Immature natural killer cell (primary cell): ENCODE measurements around the gene IL1RAPL1. TPM values are rescaled to one million over a fixed set of nuclear protein-coding genes. Genes with fewer than 3 reads are reported as not detected.

Experiments used
- DNase-seq, 3 donors: peaks; one replicate each; pipeline ENCODE4 v3.0.0; 2022; ENCODE audit warnings: mixed read lengths in 1 of 3
- H3K27ac Mint-ChIP-seq, 6 donors: one replicate each; pipeline ENCODE4 v1.8.0; 2020; ENCODE audit warnings: mixed read lengths in 6 of 6, mild to moderate bottlenecking in 5 of 6, inconsistent platforms in 4 of 6, moderate library complexity in 3 of 6
- H3K27me3 Mint-ChIP-seq, 3 donors: one replicate each; pipeline ENCODE4 v1.8.0; 2020 to 2021; ENCODE audit warnings: low read depth in 3 of 3, mild to moderate bottlenecking in 3 of 3, mixed read lengths in 3 of 3, moderate library complexity in 3 of 3, inconsistent platforms in 1 of 3
- H3K36me3 Mint-ChIP-seq, 3 donors: one replicate each; pipeline ENCODE4 v1.8.0; 2020; ENCODE audit warnings: mixed read lengths in 3 of 3, inconsistent platforms in 2 of 3, mild to moderate bottlenecking in 2 of 3
- H3K4me1 Mint-ChIP-seq, 2 donors: one replicate each; pipeline ENCODE4 v1.8.0; 2020; ENCODE audit warnings: inconsistent platforms in 2 of 2, mild to moderate bottlenecking in 2 of 2, mixed read lengths in 2 of 2, moderate library complexity in 1 of 2
- H3K4me3 Mint-ChIP-seq, 5 donors: one replicate each; pipeline ENCODE4 v1.8.0; 2020; ENCODE audit warnings: mild to moderate bottlenecking in 5 of 5, mixed read lengths in 5 of 5, inconsistent platforms in 3 of 5, moderate library complexity in 3 of 5
- H3K9me3 Mint-ChIP-seq, 6 donors: one replicate each; pipeline ENCODE4 v1.8.0; 2020; ENCODE audit warnings: mild to moderate bottlenecking in 6 of 6, mixed read lengths in 6 of 6, inconsistent platforms in 4 of 6, moderate library complexity in 3 of 6
- polyA plus RNA-seq, 3 donors: library from polyadenylated mRNA; unstranded; fragments of 300-500 nt; fragmentation: Illumina TruSeq; gene quantifications; one replicate each; pipeline ENCODE4 v1.2.3, GENCODE V29; 2021

IL1RAPL1 gene
- not detected for polyA plus RNA-seq

DNA sequence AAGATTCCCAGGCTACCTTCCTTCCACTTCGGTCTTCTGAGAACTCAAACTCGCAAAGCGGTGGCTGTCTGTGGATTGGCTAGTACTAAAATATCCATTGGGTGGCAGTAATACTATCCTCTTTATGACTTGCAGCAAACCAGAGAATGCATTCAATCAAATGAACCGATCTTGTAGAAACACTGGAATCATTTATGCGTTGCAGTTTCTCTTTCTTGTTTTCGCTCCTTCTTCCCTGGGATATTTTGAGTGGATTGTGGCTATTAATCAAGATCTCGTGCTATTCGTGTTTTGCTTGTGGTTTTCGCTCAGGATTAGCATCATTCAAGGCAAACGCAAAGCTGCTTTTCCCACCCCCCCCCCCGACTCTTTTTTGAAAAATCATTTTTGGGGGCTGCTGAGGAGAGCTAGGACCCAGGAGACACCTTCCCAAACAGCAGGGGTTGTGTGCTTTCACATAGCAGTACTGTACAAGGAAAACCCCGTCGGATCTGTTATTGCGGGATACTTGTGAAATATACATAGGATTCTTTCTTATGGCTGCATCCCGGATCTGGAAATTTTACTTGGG, at the start of gene IL1RAPL1:
Gene IL1RAPL1, plus strand, starts transcription at position 466 of the 571 bp plus-strand sequence.
- Mint-ChIP-seq H3K4me1 (no peaks in the 10 kb centered on the region), H3K27ac (no peak within 1 kb of the TSS)

DNA sequence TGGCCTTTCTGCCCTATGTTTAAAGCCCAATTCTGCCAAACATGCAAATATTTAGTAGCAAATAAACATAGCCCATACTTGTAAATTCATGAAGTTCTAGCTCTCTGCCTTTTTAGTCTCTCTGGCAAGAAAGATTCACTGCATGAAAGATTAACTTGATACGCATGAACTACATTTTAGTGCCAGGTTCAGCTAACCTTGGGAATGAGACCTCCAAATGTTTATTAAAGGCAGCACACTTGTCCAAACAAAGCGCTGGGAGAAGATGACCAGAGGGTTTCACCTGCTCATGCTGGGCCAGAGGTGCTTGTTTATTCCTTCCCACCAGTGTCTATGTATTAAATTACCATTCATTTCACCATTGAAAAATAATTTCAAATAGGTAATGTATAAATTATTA, 44.5 kb upstream of the IL1RAPL1 start:
- peaks cover 2 to 19% (median 6%) of the 10 kb centered on the region in 6 donors for H3K9me3 Mint-ChIP-seq
- DNase-seq: no peak
- H3K27me3 Mint-ChIP-seq: peaks cover 0 to 1% (median 0%) of the 10 kb centered on the region in 3 donors
- no peak overlapping the region for H3K27ac Mint-ChIP-seq
- no peaks in the 10 kb centered on the region for H3K36me3 Mint-ChIP-seq
- H3K4me3 Mint-ChIP-seq: no peak overlapping the region
- H3K4me1 Mint-ChIP-seq: no peaks in the 10 kb centered on the region

More for the DNA sequence above, at the start of gene IL1RAPL1:
- DNase-seq: no peak
- Mint-ChIP-seq H3K36me3 (no peaks in the 10 kb centered on the region), H3K4me3 (no peak within 1 kb of the TSS), H3K9me3 (peaks cover 0 to 10% (median 2%) of the 10 kb centered on the region in 6 donors), H3K27me3 (peaks cover 0 to 4% (median 0%) of the 10 kb centered on the region in 3 donors)

DNA sequence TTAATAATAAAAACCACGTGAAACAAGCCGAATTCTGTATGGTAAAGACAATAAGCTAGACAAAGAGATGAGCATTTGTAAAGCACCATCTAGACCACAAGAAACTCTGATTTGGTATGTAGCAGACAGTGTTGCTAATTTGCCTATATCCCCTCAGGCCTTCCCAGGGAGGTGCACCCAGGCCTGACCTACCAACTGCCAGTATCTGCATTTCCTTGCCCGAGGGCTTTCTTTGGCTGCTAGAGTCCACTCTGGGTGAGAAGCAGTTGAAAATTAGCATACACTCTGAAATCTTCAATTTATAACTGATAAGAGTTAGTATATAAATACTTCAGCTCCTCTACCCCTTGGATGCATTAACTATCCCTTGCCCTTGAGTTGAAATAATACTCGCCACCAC, 37.4 kb upstream of the IL1RAPL1 start:
- Mint-ChIP-seq H3K4me3 (no peak overlapping the region), H3K36me3 (no peaks in the 10 kb centered on the region), H3K4me1 (no peaks in the 10 kb centered on the region), H3K9me3 (peaks cover 2 to 14% (median 4%) of the 10 kb centered on the region in 6 donors), H3K27ac (no peak overlapping the region), H3K27me3 (peaks cover 0 to 7% (median 0%) of the 10 kb centered on the region in 3 donors)
- DNase-seq: no peak

DNA sequence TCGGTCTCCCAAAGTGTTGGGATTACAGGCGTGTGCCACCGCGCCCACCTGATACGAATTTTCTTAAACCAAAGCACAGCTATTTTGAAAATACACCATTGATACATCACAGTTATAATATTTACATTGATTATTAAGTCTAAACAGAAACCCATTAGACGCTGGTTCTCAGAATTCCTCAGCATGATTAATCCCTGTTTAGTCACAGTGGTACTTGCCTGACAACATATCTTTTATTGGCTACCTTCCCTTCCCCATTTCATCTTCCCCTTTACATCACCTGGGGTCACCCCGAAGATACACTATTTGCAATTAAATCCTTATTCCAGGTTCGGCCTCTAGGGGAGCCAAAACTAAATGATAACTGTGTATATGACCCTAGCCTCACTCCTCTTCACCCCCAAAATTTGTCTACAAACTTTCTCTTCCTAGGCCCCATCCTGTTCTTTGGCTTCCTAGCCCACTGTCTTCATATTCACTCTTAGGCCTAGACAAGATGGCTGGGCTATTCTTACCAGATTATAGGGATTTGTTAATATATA, 36.8 kb upstream of the IL1RAPL1 start:
- Mint-ChIP-seq H3K27me3 (peaks cover 0 to 7% (median 0%) of the 10 kb centered on the region in 3 donors), H3K27ac (no peak overlapping the region), H3K9me3 (peaks cover 2 to 14% (median 4%) of the 10 kb centered on the region in 6 donors), H3K36me3 (no peaks in the 10 kb centered on the region), H3K4me3 (no peak overlapping the region), H3K4me1 (no peaks in the 10 kb centered on the region)
- DNase-seq: no peak

DNA sequence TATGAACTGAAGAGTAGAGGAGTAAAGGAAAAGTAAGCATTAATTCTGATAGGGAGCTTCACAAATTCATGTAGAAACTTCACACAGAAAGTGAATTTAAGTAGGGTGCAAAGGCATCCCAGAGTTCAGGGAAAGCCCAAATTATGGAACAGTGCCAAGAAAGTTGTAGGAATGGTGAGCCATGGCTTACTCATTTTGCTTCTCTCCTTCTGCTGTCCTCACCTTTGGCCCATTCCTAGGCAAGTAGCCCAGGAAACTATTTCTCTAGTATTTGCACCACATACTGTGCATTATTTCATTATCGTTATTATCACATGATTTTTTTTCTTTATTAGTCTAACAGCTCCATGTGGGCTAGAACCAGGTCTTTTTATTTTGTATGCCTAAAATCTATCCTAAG, 34.9 kb upstream of the IL1RAPL1 start:
- H3K4me3 Mint-ChIP-seq: no peak overlapping the region
- H3K36me3 Mint-ChIP-seq: no peaks in the 10 kb centered on the region
- no peak overlapping the region for H3K27ac Mint-ChIP-seq
- peaks cover 0 to 7% (median 0%) of the 10 kb centered on the region in 3 donors for H3K27me3 Mint-ChIP-seq
- no peak for DNase-seq
- H3K4me1 Mint-ChIP-seq: no peaks in the 10 kb centered on the region
- H3K9me3 Mint-ChIP-seq: peaks cover 2 to 14% (median 8%) of the 10 kb centered on the region in 6 donors

DNA sequence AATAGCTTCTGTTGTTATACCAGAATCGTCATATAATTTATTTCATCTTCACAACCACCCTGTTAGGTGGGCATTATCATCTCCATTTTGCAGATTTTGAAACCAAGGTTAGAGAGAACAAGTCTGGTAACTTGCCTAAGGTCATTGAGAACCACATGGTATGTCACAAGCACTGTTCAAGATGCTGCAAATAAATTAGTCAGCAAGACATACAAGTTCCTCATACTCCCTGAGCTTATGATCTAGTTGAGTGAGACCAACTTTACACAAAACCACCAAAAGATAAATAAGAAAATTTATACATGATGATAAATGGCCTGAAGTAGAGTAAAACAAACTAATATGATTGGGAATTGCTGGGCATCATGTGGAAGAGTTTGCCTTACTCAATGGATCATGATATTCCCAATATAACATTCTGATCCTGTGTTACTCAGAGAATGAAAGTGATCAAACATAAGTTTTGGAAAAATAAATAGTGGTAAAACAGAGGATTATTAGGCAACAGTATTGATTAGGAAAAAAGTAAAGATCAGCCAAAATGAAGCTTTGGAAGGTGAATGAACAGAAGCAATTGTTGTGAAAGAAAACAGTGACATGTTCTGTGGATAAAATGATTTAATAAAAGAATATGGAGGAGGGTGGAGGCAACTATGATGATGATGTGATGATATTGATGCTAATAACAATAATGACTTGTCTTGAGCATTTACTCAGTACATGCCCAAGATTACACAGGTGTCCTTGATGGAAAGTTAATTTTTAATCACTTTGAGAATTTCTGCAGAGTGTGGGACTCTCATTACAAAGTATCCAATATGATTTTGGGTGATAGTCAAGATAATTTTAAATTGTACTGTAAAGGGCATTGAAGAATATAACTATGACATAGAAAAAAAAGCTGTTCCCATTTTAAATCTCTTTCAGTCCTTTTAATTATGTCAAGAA, 34.1 kb upstream of the IL1RAPL1 start:
- Mint-ChIP-seq H3K4me1 (no peaks in the 10 kb centered on the region), H3K36me3 (no peaks in the 10 kb centered on the region), H3K9me3 (peaks cover 2 to 13% (median 9%) of the 10 kb centered on the region in 6 donors), H3K27me3 (peaks cover 0 to 7% (median 0%) of the 10 kb centered on the region in 3 donors), H3K4me3 (no peak overlapping the region), H3K27ac (no peak overlapping the region)
- no peak for DNase-seq

DNA sequence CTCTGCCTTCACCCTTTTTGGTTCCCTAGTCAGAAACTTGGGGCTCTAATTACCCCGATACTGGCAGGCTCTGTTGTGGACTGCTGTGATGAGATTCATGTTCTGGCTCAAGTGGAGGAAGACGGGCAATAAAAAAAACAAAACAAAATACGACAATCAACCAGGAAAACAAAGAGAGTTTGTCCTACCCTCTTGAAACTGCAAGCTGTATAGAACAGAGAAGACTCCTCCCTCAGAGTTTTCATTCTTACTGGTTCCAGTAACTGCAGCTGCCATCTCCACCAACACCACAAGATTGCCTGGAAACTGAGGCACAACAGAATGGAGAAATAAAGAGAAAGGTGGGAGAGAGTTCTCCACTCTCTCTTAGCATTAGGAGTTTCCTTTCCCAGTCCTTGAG, 11.1 kb upstream of the IL1RAPL1 start:
- no peaks in the 10 kb centered on the region for H3K4me1 Mint-ChIP-seq
- no peak overlapping the region for H3K4me3 Mint-ChIP-seq

DNA sequence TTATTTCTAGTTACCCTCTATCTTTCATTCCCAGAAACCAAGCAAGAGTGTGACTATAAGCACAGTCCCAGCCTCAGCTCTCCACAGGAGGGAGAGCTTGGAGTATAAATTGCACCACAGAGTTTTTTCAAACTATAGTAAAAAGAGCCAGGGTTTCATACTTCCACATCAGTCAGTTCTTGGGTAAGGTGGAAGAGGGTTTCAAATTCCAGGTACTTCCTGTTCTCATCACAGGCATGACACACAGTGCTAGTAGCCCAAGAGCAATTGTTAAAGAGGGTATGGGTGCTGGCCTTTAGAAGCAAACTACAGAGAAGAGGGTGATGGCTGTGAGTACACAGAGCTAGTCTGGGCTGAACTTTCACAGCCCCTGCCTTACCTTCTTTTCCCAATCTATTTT, 5.7 kb upstream of the IL1RAPL1 start:
- Mint-ChIP-seq H3K9me3 (peaks cover 0 to 11% (median 4%) of the 10 kb centered on the region in 6 donors), H3K27me3 (peaks cover 0 to 7% (median 2%) of the 10 kb centered on the region in 3 donors)

More for the DNA sequence above, 11.1 kb upstream of the IL1RAPL1 start:
- no peak for DNase-seq
- peaks cover 0 to 9% (median 5%) of the 10 kb centered on the region in 6 donors for H3K9me3 Mint-ChIP-seq
- no peaks in the 10 kb centered on the region for H3K36me3 Mint-ChIP-seq
- H3K27me3 Mint-ChIP-seq: no peaks in the 10 kb centered on the region
- no peak overlapping the region for H3K27ac Mint-ChIP-seq

DNA sequence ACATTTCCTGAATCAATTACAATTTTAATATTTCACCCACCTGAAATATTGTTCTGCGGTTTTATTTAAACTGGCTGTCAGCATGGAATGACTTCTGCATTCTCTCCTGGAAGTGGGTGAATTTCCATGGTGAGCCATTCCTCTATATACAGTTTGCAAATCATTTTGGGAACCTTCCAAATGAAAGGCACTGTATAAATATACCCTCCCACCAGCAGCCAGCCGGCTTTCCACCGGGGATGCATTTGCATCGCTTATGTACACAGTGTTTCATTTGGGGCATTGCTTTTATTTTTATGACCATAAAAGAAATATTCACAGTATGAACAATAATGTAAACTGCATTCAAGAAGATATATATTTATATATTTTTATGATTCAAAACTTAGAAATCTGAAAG, 4.7 kb upstream of the IL1RAPL1 start:
- Mint-ChIP-seq H3K4me1 (no peaks in the 10 kb centered on the region), H3K9me3 (peaks cover 0 to 11% (median 4%) of the 10 kb centered on the region in 6 donors), H3K36me3 (no peaks in the 10 kb centered on the region), H3K27me3 (peaks cover 0 to 7% (median 2%) of the 10 kb centered on the region in 3 donors), H3K4me3 (no peak overlapping the region), H3K27ac (no peak overlapping the region)
- no peak for DNase-seq

More for the DNA sequence above, 5.7 kb upstream of the IL1RAPL1 start:
- H3K27ac Mint-ChIP-seq: no peak overlapping the region
- no peak for DNase-seq
- H3K4me1 Mint-ChIP-seq: no peaks in the 10 kb centered on the region
- H3K36me3 Mint-ChIP-seq: no peaks in the 10 kb centered on the region
- H3K4me3 Mint-ChIP-seq: no peak overlapping the region

DNA sequence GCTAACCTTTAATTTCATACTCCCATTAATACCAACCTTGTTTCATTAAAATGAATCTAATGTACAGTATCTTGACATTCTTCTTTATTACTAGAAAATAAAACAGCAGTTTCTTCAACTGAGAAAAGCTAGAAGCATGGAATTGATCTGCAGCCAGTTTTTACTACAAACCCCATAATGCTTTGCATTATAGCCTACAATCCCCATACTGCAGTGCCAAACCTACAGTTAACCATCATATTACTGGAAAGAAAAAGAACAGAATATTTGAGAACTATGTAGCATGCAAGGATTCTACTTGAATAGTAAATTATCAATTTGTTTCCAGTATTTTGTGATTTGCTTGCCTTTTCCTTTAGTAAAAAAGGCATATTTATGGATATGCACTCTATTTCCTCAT, 3.2 kb upstream of the IL1RAPL1 start:
- H3K36me3 Mint-ChIP-seq: no peaks in the 10 kb centered on the region
- H3K9me3 Mint-ChIP-seq: peaks cover 0 to 10% (median 4%) of the 10 kb centered on the region in 6 donors
- H3K4me1 Mint-ChIP-seq: no peaks in the 10 kb centered on the region
- H3K4me3 Mint-ChIP-seq: no peak overlapping the region
- no peak for DNase-seq
- H3K27ac Mint-ChIP-seq: no peak overlapping the region
- peaks cover 0 to 7% (median 2%) of the 10 kb centered on the region in 3 donors for H3K27me3 Mint-ChIP-seq

DNA sequence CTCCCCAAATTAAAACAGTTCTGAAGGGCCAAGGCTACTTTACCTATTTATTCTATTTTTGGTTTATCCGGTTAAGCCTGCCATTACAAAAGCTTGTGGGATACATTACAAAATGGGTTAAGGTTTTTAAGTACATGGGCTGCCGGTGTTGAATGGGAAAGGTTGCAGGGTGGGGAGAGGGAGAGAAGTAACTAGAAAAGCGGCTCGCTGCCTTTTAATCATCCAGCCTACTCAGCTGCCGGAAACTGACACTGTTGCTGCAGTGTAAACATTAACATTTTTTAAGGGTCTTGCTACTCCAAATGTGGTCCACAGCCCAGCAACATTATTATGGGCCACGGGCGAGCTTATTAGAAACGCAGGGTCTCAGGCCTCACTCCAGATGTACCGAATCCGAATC, 1.5 kb upstream of the IL1RAPL1 start:
- H3K4me3 Mint-ChIP-seq: no peak overlapping the region
- H3K27me3 Mint-ChIP-seq: peaks cover 0 to 7% (median 2%) of the 10 kb centered on the region in 3 donors
- H3K27ac Mint-ChIP-seq: no peak overlapping the region
- H3K4me1 Mint-ChIP-seq: no peaks in the 10 kb centered on the region
- no peaks in the 10 kb centered on the region for H3K36me3 Mint-ChIP-seq
- peaks cover 0 to 10% (median 2%) of the 10 kb centered on the region in 6 donors for H3K9me3 Mint-ChIP-seq
- no peak for DNase-seq

DNA sequence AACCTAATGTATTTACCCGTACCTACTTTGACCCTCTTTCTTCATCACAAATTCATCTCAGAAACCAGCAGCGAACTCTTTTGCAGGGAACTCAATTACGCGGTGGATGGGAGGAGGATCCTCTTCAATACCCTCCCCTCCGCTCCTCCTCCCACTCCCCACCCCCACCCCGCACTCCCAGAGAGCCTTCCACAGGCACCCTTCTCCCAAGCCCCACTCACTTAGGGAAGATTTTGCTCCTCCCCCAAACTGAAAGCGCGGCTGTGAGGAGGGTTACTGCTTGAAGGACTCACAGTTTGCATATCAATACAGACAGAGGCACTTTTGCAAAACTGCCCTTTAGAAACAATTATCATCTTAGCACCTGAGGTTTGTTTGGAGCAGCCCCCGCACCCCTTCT, 960 bp upstream of the IL1RAPL1 start:
- no peaks in the 10 kb centered on the region for H3K4me1 Mint-ChIP-seq
- no peak for DNase-seq
- no peaks in the 10 kb centered on the region for H3K36me3 Mint-ChIP-seq
- H3K27ac Mint-ChIP-seq: no peak overlapping the region
- no peak overlapping the region for H3K4me3 Mint-ChIP-seq
- H3K27me3 Mint-ChIP-seq: peaks cover 0 to 7% (median 2%) of the 10 kb centered on the region in 3 donors
- peaks cover 0 to 10% (median 2%) of the 10 kb centered on the region in 6 donors for H3K9me3 Mint-ChIP-seq

DNA sequence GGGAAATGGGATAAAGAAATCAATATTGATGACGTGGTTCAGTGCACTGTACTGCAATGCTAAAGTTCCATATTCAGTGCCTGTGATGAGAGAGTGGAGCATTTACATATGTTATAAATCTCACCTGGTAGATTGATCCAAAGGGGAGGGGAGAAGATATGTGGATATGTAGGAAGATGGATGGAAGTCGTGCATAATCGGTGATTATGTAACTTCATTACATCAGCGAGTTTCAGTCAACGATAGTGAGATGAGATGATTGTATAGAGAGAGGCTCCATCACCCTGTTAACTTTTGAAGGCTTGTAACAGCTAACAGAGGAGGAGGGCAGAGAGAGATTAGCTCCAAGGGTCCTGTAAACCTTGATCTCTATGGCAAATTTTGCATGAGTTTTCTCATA, 1.8 kb downstream of the IL1RAPL1 start:
- no peak for DNase-seq
- Mint-ChIP-seq H3K27me3 (peaks cover 0 to 4% (median 0%) of the 10 kb centered on the region in 3 donors), H3K4me3 (no peak overlapping the region), H3K4me1 (no peaks in the 10 kb centered on the region), H3K36me3 (no peaks in the 10 kb centered on the region), H3K9me3 (peaks cover 0 to 7% (median 2%) of the 10 kb centered on the region in 6 donors), H3K27ac (no peak overlapping the region)

DNA sequence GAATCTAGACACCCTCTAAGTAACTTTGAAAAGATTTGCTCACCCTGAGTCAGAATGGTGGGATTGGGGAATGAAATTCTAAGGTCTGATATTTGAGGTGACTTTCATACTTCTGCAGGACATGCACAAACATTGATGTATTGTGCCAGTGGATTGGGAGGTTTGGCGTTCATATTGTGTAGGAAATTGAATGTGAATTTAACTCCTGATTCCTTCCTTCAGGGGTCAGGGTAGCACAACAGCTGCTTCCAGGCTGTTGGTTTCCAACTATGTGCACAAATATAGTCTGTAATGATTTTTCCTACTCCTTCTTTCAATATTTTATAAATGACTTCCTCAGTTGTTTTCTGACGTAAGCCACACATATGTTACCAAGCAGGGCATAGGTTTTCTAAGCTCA, 3.1 kb downstream of the IL1RAPL1 start:
- Mint-ChIP-seq H3K36me3 (no peaks in the 10 kb centered on the region), H3K4me3 (no peak overlapping the region), H3K27me3 (no peaks in the 10 kb centered on the region), H3K4me1 (no peaks in the 10 kb centered on the region), H3K9me3 (peaks cover 0 to 3% (median 0%) of the 10 kb centered on the region in 6 donors), H3K27ac (no peak overlapping the region)
- no peak for DNase-seq
